Liver (tissue), 9 donors: ENCODE data around the gene KLF2. TPM values are rescaled to one million over a fixed set of nuclear protein-coding genes. Genes with fewer than 3 reads are reported as not detected.
A peak's percentile ranks its signal among the peaks of the same experiment; 100 is the strongest.

Source experiments
- DNase-seq: peaks from one replicate; pipeline ENCODE4 v3.0.0-alpha.2; 2017; ENCODE audit warnings: low spot score
- H3K27ac ChIP-seq, 2 donors: one replicate each; pipeline ENCODE4 v1.7.0; 2013; ENCODE audit warnings: inconsistent platforms in 2 of 2, low read length in 2 of 2, control low read depth in 1 of 2, low read depth in 1 of 2, mild to moderate bottlenecking in 1 of 2
- H3K27me3 ChIP-seq, 4 donors: one replicate each; pipeline versions ENCODE4 v1.6.1 to v1.7.0; 2013; ENCODE audit warnings: low read length in 3 of 4, inconsistent platforms in 1 of 4, mild to moderate bottlenecking in 1 of 4, moderate library complexity in 1 of 4; ENCODE audit not compliant: control insufficient read depth in 4 of 4, insufficient read depth in 4 of 4
- H3K36me3 ChIP-seq, 4 donors: one replicate each; pipeline versions ENCODE4 v1.6.1 to v1.7.0; 2013; ENCODE audit warnings: low read length in 3 of 4, mild to moderate bottlenecking in 3 of 4, low read depth in 1 of 4, moderate library complexity in 1 of 4; ENCODE audit not compliant: control insufficient read depth in 4 of 4, insufficient read depth in 3 of 4
- H3K4me1 ChIP-seq, 4 donors: one replicate each; pipeline versions ENCODE4 v1.6.1 to v1.7.0; 2013; ENCODE audit warnings: low read length in 3 of 4, mild to moderate bottlenecking in 3 of 4, moderate library complexity in 1 of 4; ENCODE audit not compliant: control insufficient read depth in 4 of 4, insufficient read depth in 4 of 4
- H3K4me3 ChIP-seq, 3 donors: one replicate each; pipeline versions ENCODE4 v1.6.1 to v1.7.0; 2013; ENCODE audit warnings: low read length in 3 of 3, control low read depth in 1 of 3, low read depth in 1 of 3, mild to moderate bottlenecking in 1 of 3
- H3K9ac ChIP-seq, 2 donors: one replicate each; pipeline ENCODE4 v1.7.0; 2013; ENCODE audit warnings: low read length in 2 of 2, mild to moderate bottlenecking in 2 of 2, moderate library complexity in 2 of 2, control low read depth in 1 of 2, low read depth in 1 of 2
- H3K9me3 ChIP-seq, 4 donors: one replicate each; pipeline versions ENCODE4 v1.6.1 to v1.7.0; 2013; ENCODE audit warnings: low read length in 3 of 4; ENCODE audit not compliant: control insufficient read depth in 4 of 4
- ATF3 ChIP-seq: IDR thresholded peaks from 2 replicates; pipeline ENCODE4 v1.6.1; 2016; ENCODE audit warnings: antibody characterized with exemption
- GABPA ChIP-seq, 2 donors: IDR thresholded peaks in 1 of 2; conservative IDR thresholded peaks in 1 of 2; 2 replicates each; pipeline ENCODE4 v1.6.1; 2016; ENCODE audit warnings: antibody characterized with exemption in 2 of 2, mild to moderate bottlenecking in 1 of 2, moderate library complexity in 1 of 2
- HNF4A ChIP-seq, 2 donors: conservative IDR thresholded peaks; 2 replicates each; pipeline ENCODE4 v1.6.1; 2016; ENCODE audit warnings: antibody characterized with exemption in 2 of 2, mild to moderate bottlenecking in 2 of 2
- HNF4G ChIP-seq: IDR thresholded peaks from 2 replicates; pipeline ENCODE4 v1.6.1; 2016; ENCODE audit warnings: antibody characterized with exemption
- MAX ChIP-seq: IDR thresholded peaks from 2 replicates; pipeline ENCODE4 v1.6.1; 2016; ENCODE audit warnings: antibody characterized with exemption
- NR2F2 ChIP-seq: IDR thresholded peaks from 2 replicates; pipeline ENCODE4 v1.6.1; 2016; ENCODE audit warnings: antibody characterized with exemption
- RXRA ChIP-seq, 2 donors: IDR thresholded peaks; 2 replicates each; pipeline ENCODE4 v1.6.1; 2017 to 2018; ENCODE audit warnings: antibody characterized with exemption in 2 of 2, mild to moderate bottlenecking in 1 of 2
- SP1 ChIP-seq: IDR thresholded peaks from 2 replicates; pipeline ENCODE4 v1.6.1; 2018; ENCODE audit warnings: antibody characterized with exemption, mild to moderate bottlenecking
- TAF1 ChIP-seq: conservative IDR thresholded peaks from 2 replicates; pipeline ENCODE4 v1.6.1; 2016; ENCODE audit warnings: antibody characterized with exemption, mild to moderate bottlenecking
- YY1 ChIP-seq: IDR thresholded peaks from 2 replicates; pipeline ENCODE4 v1.6.1; 2016; ENCODE audit warnings: antibody characterized with exemption, mild to moderate bottlenecking
- ZBTB33 ChIP-seq: IDR thresholded peaks from 2 replicates; pipeline ENCODE4 v1.6.1; 2016; ENCODE audit warnings: antibody characterized with exemption
- WGBS: extraction: QIAGEN DNeasy Blood & Tissue Kit; methylation state at CpG from one replicate; pipeline ENCODE4 v1.1.7; 2013; 5-methylcytosine and 5-hydroxymethylcytosine counted together
- polyA plus RNA-seq, 2 donors: library from polyadenylated mRNA; stranded (reverse) in 1 of 2; unstranded in 1 of 2; fragments of 200-250 nt in 1 of 2; fragments of >200 nt in 1 of 2; fragmentation: Nextera tagmentation in 1 of 2; extraction: Ambion mirVana in 1 of 2; gene quantifications; one replicate each; pipeline versions ENCODE4 v1.2.1 to v1.2.3, GENCODE V29; 2013 to 2015
- total RNA-seq, 2 donors: library from RNA; depleted of rRNA; stranded (reverse); fragments of >200 nt; gene quantifications; one replicate each; pipeline ENCODE4 v1.2.3, GENCODE V29; 2014
- donor health status: healthy.
- donor health status: healthy.
- donor health status: healthy.
- donor health status: healthy.
- donor health status: healthy.

KLF2 gene
- total and polyA plus RNA-seq, 4 donors: 3.9 to 11.2 (median 4.2) TPM

- no peaks in the 10 kb centered on the region for H3K9me3 ChIP-seq
- TF ChIP-seq RXRA (IDR thresholded peaks at IDR 0.05): no peak
- no peak for TF ChIP-seq ATF3
- TF ChIP-seq HNF4A (conservative IDR thresholded peaks at IDR 0.05): no peak
- no peak for TF ChIP-seq HNF4G
- no peak for TF ChIP-seq SP1
- TF ChIP-seq GABPA (IDR thresholded peaks at IDR 0.05 in 1 of 2, conservative IDR thresholded peaks at IDR 0.05 in 1 of 2): no peak
- no peak overlapping the region for H3K9ac ChIP-seq
- no peaks in the 10 kb centered on the region for H3K27me3 ChIP-seq
- peaks cover 4 to 28% (median 15%) of the 10 kb centered on the region in 4 donors for H3K4me1 ChIP-seq
- no peak for DNase-seq
- WGBS: 87% methylated on average over 12 of the region's 12 CpGs
- no peaks in the 10 kb centered on the region for H3K36me3 ChIP-seq
- no peak overlapping the region for H3K4me3 ChIP-seq
- peak overlapping the region in 1 of 2 donors; percentile 40 for H3K27ac ChIP-seq
Measured at GRCh38 chr19:16365300-16365996, 40.8 kb downstream of the KLF2 start.

- H3K36me3 ChIP-seq: no peaks in the 10 kb centered on the region
- H3K4me1 ChIP-seq: peaks cover 4 to 28% (median 15%) of the 10 kb centered on the region in 4 donors
- no peaks in the 10 kb centered on the region for H3K27me3 ChIP-seq
- no peak for DNase-seq
- no peak overlapping the region for H3K4me3 ChIP-seq
- no peak for TF ChIP-seq YY1
- TF ChIP-seq MAX: no peak
- H3K27ac ChIP-seq: peak overlapping the region in 1 of 2 donors; percentile 40
- H3K9me3 ChIP-seq: no peaks in the 10 kb centered on the region
- 84% methylated on average over 9 of the region's 9 CpGs for WGBS
- H3K9ac ChIP-seq: no peak overlapping the region
Measured at GRCh38 chr19:16366056-16366432, 41.4 kb downstream of the KLF2 start.

GRCh38 chr19:16366433-16367260 is 42.0 kb downstream of the KLF2 start:
- no peaks in the 10 kb centered on the region for H3K27me3 ChIP-seq
- TF ChIP-seq YY1: no peak
- TF ChIP-seq ZBTB33: no peak
- TF ChIP-seq NR2F2: no peak
- peak in 1 of 2 donors; percentile 16 for TF ChIP-seq RXRA (IDR thresholded peaks at IDR 0.05)
- TF ChIP-seq HNF4A (conservative IDR thresholded peaks at IDR 0.05): peak in 1 of 2 donors; percentile 40
- no peak for TF ChIP-seq TAF1
- DNase-seq: no peak
- no peaks in the 10 kb centered on the region for H3K36me3 ChIP-seq
- H3K4me3 ChIP-seq: no peak overlapping the region
- H3K9me3 ChIP-seq: no peaks in the 10 kb centered on the region
- 66% methylated on average over 25 of the region's 25 CpGs for WGBS
- H3K4me1 ChIP-seq: peaks cover 4 to 28% (median 16%) of the 10 kb centered on the region in 4 donors
- H3K27ac ChIP-seq: peak overlapping the region; percentile 23 to 40
- no peak overlapping the region for H3K9ac ChIP-seq
